IgD-negative memory B cell (primary cell): Measurements from ENCODE around the gene COL16A1. TPM values are rescaled to one million over a fixed set of nuclear protein-coding genes. Genes with fewer than 3 reads are reported as not detected.
A peak's percentile ranks its signal among the peaks of the same experiment; 100 is the strongest.

ENCODE experiments used
- H3K27ac Mint-ChIP-seq, 3 donors: one replicate each; pipeline ENCODE4 v1.8.0; 2020 to 2022; ENCODE audit warnings: mild to moderate bottlenecking in 3 of 3, mixed read lengths in 3 of 3, moderate library complexity in 1 of 3
- H3K27me3 Mint-ChIP-seq: one replicate; pipeline ENCODE4 v1.8.0; 2021; ENCODE audit warnings: mixed read lengths
- H3K36me3 Mint-ChIP-seq: one replicate; pipeline ENCODE4 v1.8.0; 2020; ENCODE audit warnings: mild to moderate bottlenecking, mixed read lengths
- H3K4me1 Mint-ChIP-seq, 3 donors: one replicate each; pipeline ENCODE4 v1.8.0; 2020 to 2022; ENCODE audit warnings: mixed read lengths in 3 of 3, mild to moderate bottlenecking in 1 of 3
- H3K4me3 Mint-ChIP-seq, 4 donors: one replicate each; pipeline ENCODE4 v1.8.0; 2020 to 2022; ENCODE audit warnings: mild to moderate bottlenecking in 4 of 4, mixed read lengths in 4 of 4, moderate library complexity in 3 of 4
- H3K9me3 Mint-ChIP-seq, 3 donors: one replicate each; pipeline ENCODE4 v1.8.0; 2020 to 2021; ENCODE audit warnings: mixed read lengths in 3 of 3, mild to moderate bottlenecking in 1 of 3
- polyA plus RNA-seq: library from polyadenylated mRNA; unstranded; fragments of 300-500 nt; fragmentation: Illumina TruSeq; gene quantifications from one replicate; pipeline ENCODE4 v1.2.3, GENCODE V29; 2021

COL16A1 gene
- polyA plus RNA-seq: not detected

- Mint-ChIP-seq H3K4me3 (peak within 1 kb of the TSS in 3 of 4 donors; percentile 2 to 76 (median 38)), H3K9me3 (no peaks in the 10 kb centered on the region), H3K27me3 (peaks cover 32% of the 10 kb centered on the region), H3K27ac (no peak within 1 kb of the TSS), H3K36me3 (no peaks in the 10 kb centered on the region), H3K4me1 (peaks cover 28 to 33% (median 33%) of the 10 kb centered on the region in 3 donors)
Measured at GRCh38 chr1:31703431-31704270, at the start of gene COL16A1. Gene COL16A1 (minus strand): TSS chr1:31704017. CDS start chr1:31702193, 1,824 bp downstream.

- H3K27ac Mint-ChIP-seq: no peak overlapping the region
- no peak overlapping the region for H3K4me3 Mint-ChIP-seq
- peaks cover 3% of the 10 kb centered on the region for H3K27me3 Mint-ChIP-seq
- peaks cover 0 to 2% (median 0%) of the 10 kb centered on the region in 3 donors for H3K9me3 Mint-ChIP-seq
- peaks cover 11 to 19% (median 14%) of the 10 kb centered on the region in 3 donors for H3K4me1 Mint-ChIP-seq
- peaks cover 3% of the 10 kb centered on the region for H3K36me3 Mint-ChIP-seq
Measured at GRCh38 chr1:31752952-31753475, 49.2 kb upstream of the COL16A1 start.

- H3K27ac Mint-ChIP-seq: no peak overlapping the region
- peaks cover 3% of the 10 kb centered on the region for H3K36me3 Mint-ChIP-seq
- peaks cover 0 to 2% (median 0%) of the 10 kb centered on the region in 3 donors for H3K9me3 Mint-ChIP-seq
- H3K4me3 Mint-ChIP-seq: no peak overlapping the region
- peaks cover 3% of the 10 kb centered on the region for H3K27me3 Mint-ChIP-seq
- H3K4me1 Mint-ChIP-seq: peaks cover 12 to 22% (median 17%) of the 10 kb centered on the region in 3 donors
Measured at GRCh38 chr1:31752258-31752657, 48.4 kb upstream of the COL16A1 start.

- Mint-ChIP-seq H3K27ac (no peak overlapping the region), H3K27me3 (peaks cover 3% of the 10 kb centered on the region), H3K4me1 (peaks cover 17 to 27% (median 21%) of the 10 kb centered on the region in 3 donors), H3K9me3 (peaks cover 0 to 2% (median 0%) of the 10 kb centered on the region in 3 donors), H3K36me3 (peaks cover 3% of the 10 kb centered on the region), H3K4me3 (no peak overlapping the region)
Measured at GRCh38 chr1:31751822-31752241, 48.0 kb upstream of the COL16A1 start.

GRCh38 chr1:31750858-31751510 is 47.2 kb upstream of the COL16A1 start:
- H3K4me1 Mint-ChIP-seq: peaks cover 22 to 30% (median 28%) of the 10 kb centered on the region in 3 donors
- H3K36me3 Mint-ChIP-seq: peaks cover 3% of the 10 kb centered on the region
- peak overlapping the region; percentile 2 to 67 (median 56) for H3K4me3 Mint-ChIP-seq
- H3K27ac Mint-ChIP-seq: peak overlapping the region in 2 of 3 donors; percentile 61 to 87
- H3K9me3 Mint-ChIP-seq: peaks cover 0 to 2% (median 0%) of the 10 kb centered on the region in 3 donors
- peaks cover 3% of the 10 kb centered on the region for H3K27me3 Mint-ChIP-seq

- H3K4me3 Mint-ChIP-seq: peak overlapping the region in 1 of 4 donors; percentile 66
- no peaks in the 10 kb centered on the region for H3K9me3 Mint-ChIP-seq
- H3K27me3 Mint-ChIP-seq: peaks cover 2% of the 10 kb centered on the region
- H3K36me3 Mint-ChIP-seq: peaks cover 3% of the 10 kb centered on the region
- H3K4me1 Mint-ChIP-seq: peaks cover 25 to 35% (median 35%) of the 10 kb centered on the region in 3 donors
- H3K27ac Mint-ChIP-seq: peak overlapping the region in 1 of 3 donors; percentile 87
Measured at GRCh38 chr1:31749785-31750735, 46.2 kb upstream of the COL16A1 start.

GRCh38 chr1:31748365-31748764 is 44.5 kb upstream of the COL16A1 start:
- Mint-ChIP-seq H3K4me3 (peak overlapping the region in 1 of 4 donors; percentile 9), H3K27me3 (peaks cover 4% of the 10 kb centered on the region), H3K4me1 (peaks cover 35 to 52% (median 44%) of the 10 kb centered on the region in 3 donors), H3K27ac (no peak overlapping the region), H3K9me3 (no peaks in the 10 kb centered on the region), H3K36me3 (peaks cover 3% of the 10 kb centered on the region)

GRCh38 chr1:31747304-31747703 is 43.5 kb upstream of the COL16A1 start:
- peak overlapping the region in 1 of 3 donors; percentile 21 for H3K27ac Mint-ChIP-seq
- H3K4me3 Mint-ChIP-seq: peak overlapping the region in 2 of 4 donors; percentile 47 to 54
- no peaks in the 10 kb centered on the region for H3K36me3 Mint-ChIP-seq
- H3K4me1 Mint-ChIP-seq: peaks cover 37 to 54% (median 44%) of the 10 kb centered on the region in 3 donors
- no peaks in the 10 kb centered on the region for H3K9me3 Mint-ChIP-seq
- H3K27me3 Mint-ChIP-seq: peaks cover 4% of the 10 kb centered on the region

GRCh38 chr1:31746687-31747086 is 42.9 kb upstream of the COL16A1 start:
- Mint-ChIP-seq H3K4me3 (peak overlapping the region in 2 of 4 donors; percentile 60 to 82), H3K27ac (peak overlapping the region in 2 of 3 donors; percentile 21 to 36), H3K4me1 (peaks cover 36 to 50% (median 41%) of the 10 kb centered on the region in 3 donors), H3K27me3 (peaks cover 4% of the 10 kb centered on the region), H3K36me3 (no peaks in the 10 kb centered on the region), H3K9me3 (no peaks in the 10 kb centered on the region)

GRCh38 chr1:31745946-31746670 is 42.3 kb upstream of the COL16A1 start:
- peaks cover 4% of the 10 kb centered on the region for H3K27me3 Mint-ChIP-seq
- H3K4me1 Mint-ChIP-seq: peaks cover 32 to 46% (median 36%) of the 10 kb centered on the region in 3 donors
- peak overlapping the region in 2 of 4 donors; percentile 57 to 93 for H3K4me3 Mint-ChIP-seq
- no peaks in the 10 kb centered on the region for H3K9me3 Mint-ChIP-seq
- peak overlapping the region; percentile 36 to 81 (median 76) for H3K27ac Mint-ChIP-seq
- H3K36me3 Mint-ChIP-seq: no peaks in the 10 kb centered on the region

- Mint-ChIP-seq H3K4me3 (peak overlapping the region in 3 of 4 donors; percentile 31 to 95 (median 93)), H3K36me3 (no peaks in the 10 kb centered on the region), H3K4me1 (peaks cover 25 to 41% (median 29%) of the 10 kb centered on the region in 3 donors), H3K9me3 (no peaks in the 10 kb centered on the region), H3K27ac (peak overlapping the region; percentile 76 to 95 (median 81)), H3K27me3 (peaks cover 4% of the 10 kb centered on the region)
Measured at GRCh38 chr1:31745096-31745945, 41.5 kb upstream of the COL16A1 start.

GRCh38 chr1:31744165-31744888 is 40.5 kb upstream of the COL16A1 start:
- H3K4me1 Mint-ChIP-seq: peaks cover 31 to 49% (median 32%) of the 10 kb centered on the region in 3 donors
- H3K27me3 Mint-ChIP-seq: peaks cover 2% of the 10 kb centered on the region
- H3K4me3 Mint-ChIP-seq: peak overlapping the region; percentile 31 to 95 (median 84)

More at GRCh38 chr1:31744165-31744888, 40.5 kb upstream of the COL16A1 start:
- Mint-ChIP-seq H3K36me3 (no peaks in the 10 kb centered on the region), H3K27ac (peak overlapping the region; percentile 76 to 95 (median 81)), H3K9me3 (no peaks in the 10 kb centered on the region)
